Measurements from ENCODE around the gene TACR2.

Gene TACR2

DNA sequence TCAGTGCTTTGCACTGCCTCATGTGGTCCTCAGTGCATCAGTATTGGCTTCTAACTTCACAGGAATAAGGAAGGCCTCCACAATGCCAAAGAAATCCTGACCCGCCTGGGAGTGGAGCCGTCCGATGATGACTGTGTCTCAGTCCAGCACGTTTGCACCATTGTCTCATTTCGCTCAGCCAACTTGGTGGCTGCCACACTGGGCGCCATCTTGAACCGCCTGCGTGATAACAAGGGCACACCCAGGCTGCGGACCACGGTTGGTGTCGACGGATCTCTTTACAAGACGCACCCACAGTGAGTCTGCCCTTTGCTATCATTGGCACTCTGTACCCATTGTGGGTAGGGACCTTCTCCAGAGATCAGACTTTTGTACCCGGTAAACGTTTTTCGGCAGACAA is 36.9 kb downstream of the TACR2 start:
- H3K4me1 ChIP-seq (ENCODE audit: control insufficient read depth, insufficient read depth, low read length, poor library complexity, severe bottlenecking) = no peaks in the 10 kb centered on the region
- H3K36me3 ChIP-seq (ENCODE audit: control insufficient read depth, insufficient read depth, low read length) = peaks cover 83% of the 10 kb centered on the region
- no peak overlapping the region for H3K4me3 ChIP-seq (ENCODE audit: insufficient read depth, low read depth, low read length, poor library complexity, severe bottlenecking)
- no peaks in the 10 kb centered on the region for H3K9me3 ChIP-seq (ENCODE audit: control insufficient read depth, low read length)
- DNase-seq = no peak
- H3K27me3 ChIP-seq (replicated peaks; ENCODE audit: control insufficient read depth, insufficient read depth, low read length, poor library complexity, severe bottlenecking) = no peaks in the 10 kb centered on the region
- H3K27ac ChIP-seq (ENCODE audit: insufficient read depth, low read length, poor library complexity, severe bottlenecking) = no peak overlapping the region

DNA sequence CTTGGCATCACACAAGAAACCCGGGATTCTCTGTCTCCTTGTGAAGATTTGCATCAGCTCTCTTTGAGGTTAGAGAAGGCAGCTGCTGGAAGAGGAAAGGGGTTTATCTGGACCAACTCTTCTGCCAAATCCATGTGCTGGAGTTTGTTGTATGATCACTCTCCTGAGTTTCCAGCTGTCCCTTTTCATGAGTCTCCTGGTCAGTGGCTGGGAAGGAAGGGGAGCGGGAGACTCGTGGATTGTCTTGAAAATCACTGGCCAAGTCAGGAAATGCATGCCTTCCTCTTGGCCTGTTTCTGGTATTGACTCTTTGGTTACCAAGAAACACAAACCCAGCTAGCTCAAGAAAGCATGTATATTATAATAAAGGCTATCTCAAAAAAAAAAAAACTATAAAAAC is 38.8 kb downstream of the TACR2 start:
- Histone ChIP-seq H3K4me3 (ENCODE audit: insufficient read depth, low read depth, low read length, poor library complexity, severe bottlenecking) (no peak overlapping the region), H3K27me3 (replicated peaks; ENCODE audit: control insufficient read depth, insufficient read depth, low read length, poor library complexity, severe bottlenecking) (no peaks in the 10 kb centered on the region), H3K9me3 (ENCODE audit: control insufficient read depth, low read length) (no peaks in the 10 kb centered on the region), H3K27ac (ENCODE audit: insufficient read depth, low read length, poor library complexity, severe bottlenecking) (no peak overlapping the region), H3K4me1 (ENCODE audit: control insufficient read depth, insufficient read depth, low read length, poor library complexity, severe bottlenecking) (no peaks in the 10 kb centered on the region), H3K36me3 (ENCODE audit: control insufficient read depth, insufficient read depth, low read length) (peaks cover 83% of the 10 kb centered on the region)
- no peak for DNase-seq

DNA sequence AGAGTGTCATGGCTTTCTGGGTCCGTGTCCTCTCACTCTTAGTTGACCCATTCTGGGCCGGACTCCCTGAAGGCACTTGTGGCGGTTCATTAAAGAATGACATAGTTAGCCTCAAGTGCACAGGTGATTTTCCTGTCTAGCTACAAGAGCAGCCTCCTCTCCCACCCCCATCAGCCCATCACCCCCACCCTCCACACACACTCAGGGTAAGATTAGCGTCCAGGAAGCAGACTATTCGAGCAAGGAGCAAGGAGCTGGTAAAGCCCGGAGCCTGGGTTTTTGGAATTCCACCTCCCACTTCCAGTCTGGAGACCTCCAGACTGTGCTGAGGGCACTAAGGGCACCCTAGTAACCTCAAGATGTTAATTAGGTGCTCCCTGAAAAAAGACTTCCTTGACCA is 39.5 kb downstream of the TACR2 start:
- Histone ChIP-seq H3K27ac (ENCODE audit: insufficient read depth, low read length, poor library complexity, severe bottlenecking) (no peak overlapping the region), H3K27me3 (replicated peaks; ENCODE audit: control insufficient read depth, insufficient read depth, low read length, poor library complexity, severe bottlenecking) (no peaks in the 10 kb centered on the region), H3K4me3 (ENCODE audit: insufficient read depth, low read depth, low read length, poor library complexity, severe bottlenecking) (no peak overlapping the region), H3K4me1 (ENCODE audit: control insufficient read depth, insufficient read depth, low read length, poor library complexity, severe bottlenecking) (no peaks in the 10 kb centered on the region), H3K36me3 (ENCODE audit: control insufficient read depth, insufficient read depth, low read length) (peaks cover 80% of the 10 kb centered on the region), H3K9me3 (ENCODE audit: control insufficient read depth, low read length) (no peaks in the 10 kb centered on the region)
- DNase-seq = no peak

DNA sequence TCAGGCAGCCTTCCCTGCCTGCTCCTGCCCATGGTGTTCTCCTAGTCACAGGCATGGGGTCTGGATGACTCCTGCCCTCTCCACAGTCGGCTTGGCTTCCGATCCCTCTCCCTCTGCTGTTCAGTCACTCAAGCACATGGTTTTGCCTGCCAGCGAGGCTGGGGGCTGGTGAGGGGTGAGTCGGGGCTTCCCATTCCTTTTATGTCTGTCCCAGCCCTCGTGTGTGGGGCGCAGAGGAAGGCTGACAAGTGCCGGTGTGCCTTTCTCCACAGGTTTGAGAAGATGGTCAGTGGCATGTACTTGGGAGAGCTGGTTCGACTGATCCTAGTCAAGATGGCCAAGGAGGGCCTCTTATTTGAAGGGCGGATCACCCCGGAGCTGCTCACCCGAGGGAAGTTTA is 40.1 kb downstream of the TACR2 start:
- Histone ChIP-seq H3K27ac (ENCODE audit: insufficient read depth, low read length, poor library complexity, severe bottlenecking) (no peak overlapping the region), H3K36me3 (ENCODE audit: control insufficient read depth, insufficient read depth, low read length) (peaks cover 80% of the 10 kb centered on the region)

DNA sequence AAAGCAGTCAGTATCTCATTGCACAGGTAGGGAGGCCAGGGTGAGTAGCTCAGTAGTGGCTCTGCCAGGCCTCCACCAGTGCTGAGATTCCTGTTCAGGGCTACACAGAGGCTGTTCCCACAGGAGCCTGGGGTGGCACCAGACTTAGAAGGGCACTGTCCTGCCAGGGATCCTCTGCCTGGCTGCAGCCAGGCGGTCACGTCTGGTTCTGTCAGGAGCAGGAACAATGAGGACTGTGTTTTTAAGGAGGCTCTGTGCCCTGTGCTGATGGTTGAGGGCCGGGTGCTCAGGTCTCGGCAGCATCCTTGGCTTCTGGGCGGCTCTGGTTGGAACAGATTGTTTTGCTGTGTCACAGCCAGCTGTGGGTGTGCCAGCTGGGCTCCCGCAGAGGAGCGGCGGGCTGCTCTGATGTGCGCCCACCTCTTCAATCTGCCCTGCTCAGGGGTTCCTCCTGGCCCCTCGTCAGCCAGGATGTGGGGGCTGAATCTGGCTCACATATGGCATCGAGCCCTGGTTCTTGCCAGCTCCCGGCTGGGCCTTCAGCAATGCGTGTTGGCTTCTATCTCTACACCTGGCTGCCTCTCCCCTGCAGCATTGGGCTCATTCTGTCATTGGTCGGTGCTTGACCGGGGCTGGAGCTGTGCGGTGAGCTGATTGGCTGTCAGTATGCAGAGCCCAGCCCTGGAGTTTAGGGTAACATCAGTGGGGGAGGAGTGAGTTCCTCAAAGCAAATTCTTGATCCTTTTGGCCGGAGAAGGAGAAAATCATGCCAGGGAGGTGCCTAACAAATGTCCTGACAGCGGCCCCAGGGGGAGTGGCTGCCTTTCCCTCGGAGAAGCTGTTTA is 41.2 kb downstream of the TACR2 start:
- DNase-seq = no peak
- no peaks in the 10 kb centered on the region for H3K27me3 ChIP-seq (replicated peaks; ENCODE audit: control insufficient read depth, insufficient read depth, low read length, poor library complexity, severe bottlenecking)
- peak overlapping the region; percentile 22 for H3K27ac ChIP-seq (ENCODE audit: insufficient read depth, low read length, poor library complexity, severe bottlenecking)
- no peak overlapping the region for H3K4me3 ChIP-seq (ENCODE audit: insufficient read depth, low read depth, low read length, poor library complexity, severe bottlenecking)
- H3K4me1 ChIP-seq (ENCODE audit: control insufficient read depth, insufficient read depth, low read length, poor library complexity, severe bottlenecking) = no peaks in the 10 kb centered on the region
- H3K9me3 ChIP-seq (ENCODE audit: control insufficient read depth, low read length) = no peaks in the 10 kb centered on the region
- H3K36me3 ChIP-seq (ENCODE audit: control insufficient read depth, insufficient read depth, low read length) = peaks cover 79% of the 10 kb centered on the region

More for the DNA sequence above, 40.1 kb downstream of the TACR2 start:
- H3K27me3 ChIP-seq (replicated peaks; ENCODE audit: control insufficient read depth, insufficient read depth, low read length, poor library complexity, severe bottlenecking) = no peaks in the 10 kb centered on the region
- H3K4me3 ChIP-seq (ENCODE audit: insufficient read depth, low read depth, low read length, poor library complexity, severe bottlenecking) = no peak overlapping the region
- DNase-seq = no peak
- H3K9me3 ChIP-seq (ENCODE audit: control insufficient read depth, low read length) = no peaks in the 10 kb centered on the region
- no peaks in the 10 kb centered on the region for H3K4me1 ChIP-seq (ENCODE audit: control insufficient read depth, insufficient read depth, low read length, poor library complexity, severe bottlenecking)

DNA sequence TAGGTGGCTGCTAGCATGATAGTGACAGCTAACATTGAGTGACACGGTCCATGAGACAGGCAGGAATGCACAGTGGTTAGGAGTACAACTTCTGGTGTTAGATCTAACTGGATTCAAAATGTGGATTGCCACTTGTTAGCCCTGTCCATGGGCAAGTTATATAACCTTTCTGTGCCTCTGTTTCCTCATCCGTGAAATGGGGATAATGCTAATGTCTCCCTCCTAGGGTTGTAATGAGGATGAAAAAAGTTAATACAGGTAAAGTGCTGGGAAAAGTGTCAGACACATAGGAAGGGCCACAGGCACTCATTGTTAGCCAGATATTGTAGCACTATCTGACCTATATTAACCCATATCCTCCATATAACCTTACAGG is 41.8 kb downstream of the TACR2 start:
- Histone ChIP-seq H3K27ac (ENCODE audit: insufficient read depth, low read length, poor library complexity, severe bottlenecking) (peak overlapping the region; percentile 22), H3K27me3 (replicated peaks; ENCODE audit: control insufficient read depth, insufficient read depth, low read length, poor library complexity, severe bottlenecking) (no peaks in the 10 kb centered on the region), H3K9me3 (ENCODE audit: control insufficient read depth, low read length) (no peaks in the 10 kb centered on the region), H3K4me1 (ENCODE audit: control insufficient read depth, insufficient read depth, low read length, poor library complexity, severe bottlenecking) (no peaks in the 10 kb centered on the region), H3K36me3 (ENCODE audit: control insufficient read depth, insufficient read depth, low read length) (peaks cover 79% of the 10 kb centered on the region), H3K4me3 (ENCODE audit: insufficient read depth, low read depth, low read length, poor library complexity, severe bottlenecking) (no peak overlapping the region)
- no peak for DNase-seq

DNA sequence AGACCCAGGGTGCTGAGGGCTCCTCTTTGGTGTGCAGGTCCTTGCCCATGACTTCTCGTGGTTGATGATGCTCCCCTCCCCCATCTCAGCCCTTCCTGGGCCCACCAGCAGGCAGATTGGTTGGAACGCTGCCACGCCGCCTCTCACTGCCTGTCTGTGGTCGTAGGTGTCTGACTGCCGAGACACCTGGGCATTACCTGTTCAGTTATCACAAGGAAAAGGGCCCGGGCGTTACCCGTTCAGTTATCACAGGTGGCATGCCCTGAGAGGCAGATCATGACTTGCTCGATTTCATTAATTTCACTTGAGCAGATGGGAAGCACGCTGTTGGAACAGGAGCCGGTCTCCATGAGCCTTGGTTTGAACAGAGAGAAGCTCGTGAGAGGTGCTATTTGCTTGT is 42.5 kb downstream of the TACR2 start:
- Histone ChIP-seq H3K27me3 (replicated peaks; ENCODE audit: control insufficient read depth, insufficient read depth, low read length, poor library complexity, severe bottlenecking) (no peaks in the 10 kb centered on the region), H3K4me3 (ENCODE audit: insufficient read depth, low read depth, low read length, poor library complexity, severe bottlenecking) (no peak overlapping the region), H3K36me3 (ENCODE audit: control insufficient read depth, insufficient read depth, low read length) (peaks cover 79% of the 10 kb centered on the region), H3K27ac (ENCODE audit: insufficient read depth, low read length, poor library complexity, severe bottlenecking) (no peak overlapping the region), H3K4me1 (ENCODE audit: control insufficient read depth, insufficient read depth, low read length, poor library complexity, severe bottlenecking) (no peaks in the 10 kb centered on the region), H3K9me3 (ENCODE audit: control insufficient read depth, low read length) (no peaks in the 10 kb centered on the region)
- no peak for DNase-seq

DNA sequence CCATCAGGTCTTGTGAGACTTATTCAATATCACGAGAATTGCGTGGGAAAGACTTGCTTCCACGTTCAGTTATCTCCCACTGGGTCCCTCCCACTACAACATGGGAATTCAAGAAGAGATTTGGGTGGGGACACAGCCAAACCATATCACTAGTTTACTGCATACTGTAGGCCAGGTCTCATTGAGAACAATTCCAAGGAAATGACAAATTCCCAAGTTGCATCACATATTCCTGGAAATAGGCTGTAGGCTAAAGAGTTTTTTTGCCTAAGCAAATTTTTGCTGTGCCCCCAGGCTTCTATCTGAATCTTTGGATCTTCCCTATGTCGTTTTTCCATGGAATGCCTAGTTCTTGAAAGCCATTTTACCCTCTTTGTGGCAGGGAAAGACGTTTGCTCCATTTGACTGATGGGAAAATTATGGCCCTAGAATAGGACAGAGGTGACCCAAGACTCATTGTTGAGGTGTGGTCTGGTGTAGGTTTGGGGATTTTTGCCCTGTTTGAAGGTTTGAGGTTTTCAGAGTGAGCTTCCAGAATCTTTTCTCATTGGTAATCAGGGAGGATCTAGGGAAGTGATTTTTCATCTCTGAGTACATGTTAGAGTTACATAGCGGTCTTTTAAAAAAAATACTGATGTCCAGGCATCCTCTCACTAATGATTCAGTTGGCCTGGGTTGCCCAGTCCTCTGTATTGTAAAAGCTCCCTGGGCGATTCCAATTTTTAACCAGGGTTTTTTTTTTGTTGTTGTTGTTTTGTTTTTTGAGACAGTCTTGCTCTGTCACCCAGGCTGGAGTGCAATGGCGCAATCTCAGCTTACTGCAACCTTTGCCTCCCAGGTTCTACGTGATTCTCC is 44.4 kb downstream of the TACR2 start:
- H3K4me1 ChIP-seq (ENCODE audit: control insufficient read depth, insufficient read depth, low read length, poor library complexity, severe bottlenecking) = no peaks in the 10 kb centered on the region
- H3K9me3 ChIP-seq (ENCODE audit: control insufficient read depth, low read length) = no peaks in the 10 kb centered on the region
- H3K27me3 ChIP-seq (replicated peaks; ENCODE audit: control insufficient read depth, insufficient read depth, low read length, poor library complexity, severe bottlenecking) = no peaks in the 10 kb centered on the region
- no peak overlapping the region for H3K4me3 ChIP-seq (ENCODE audit: insufficient read depth, low read depth, low read length, poor library complexity, severe bottlenecking)
- DNase-seq = no peak
- peaks cover 83% of the 10 kb centered on the region for H3K36me3 ChIP-seq (ENCODE audit: control insufficient read depth, insufficient read depth, low read length)
- no peak overlapping the region for H3K27ac ChIP-seq (ENCODE audit: insufficient read depth, low read length, poor library complexity, severe bottlenecking)

DNA sequence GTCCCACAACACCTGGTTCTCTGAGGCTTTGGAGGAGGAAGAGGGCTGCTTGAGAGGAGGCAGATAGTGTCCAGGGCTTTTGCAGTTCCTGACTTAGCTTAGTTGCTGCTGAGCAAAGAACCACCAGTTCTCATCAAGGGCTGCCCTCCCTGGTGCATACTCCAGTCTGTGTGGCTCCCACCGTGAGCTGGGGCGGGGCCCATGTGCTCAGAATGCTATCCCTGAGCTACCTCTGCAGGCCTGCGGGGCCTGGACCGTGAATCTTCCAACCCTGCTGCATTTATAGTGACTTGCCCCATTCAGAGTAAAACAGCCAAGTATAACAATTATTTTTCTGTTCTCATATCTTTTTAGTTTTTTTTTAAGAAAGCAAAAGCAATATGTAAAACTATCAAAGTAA is 49.2 kb downstream of the TACR2 start:
- peaks cover 72% of the 10 kb centered on the region for H3K36me3 ChIP-seq (ENCODE audit: control insufficient read depth, insufficient read depth, low read length)

DNA sequence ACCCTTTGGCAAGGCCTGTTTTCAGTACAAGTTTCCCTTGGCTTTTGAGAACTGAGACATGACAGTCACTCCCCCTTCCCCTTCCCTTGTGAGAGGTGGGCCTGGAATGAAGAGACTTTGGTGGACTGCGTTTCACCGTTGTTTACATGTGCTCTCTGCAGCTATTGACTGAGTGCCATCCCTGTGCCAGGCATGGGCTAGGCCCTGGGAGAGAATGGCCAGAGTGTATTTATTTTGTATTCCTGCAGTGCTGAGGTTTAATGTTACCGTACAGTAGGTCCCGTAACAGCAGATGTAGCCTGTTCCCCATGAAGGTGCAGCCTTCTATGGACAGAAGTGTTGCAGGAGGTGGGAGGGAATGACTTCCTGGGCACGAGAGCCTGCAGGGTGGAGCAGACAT is 50.0 kb downstream of the TACR2 start:
- Histone ChIP-seq H3K4me1 (ENCODE audit: control insufficient read depth, insufficient read depth, low read length, poor library complexity, severe bottlenecking) (peaks cover 13% of the 10 kb centered on the region), H3K36me3 (ENCODE audit: control insufficient read depth, insufficient read depth, low read length) (peaks cover 65% of the 10 kb centered on the region), H3K9me3 (ENCODE audit: control insufficient read depth, low read length) (no peaks in the 10 kb centered on the region), H3K4me3 (ENCODE audit: insufficient read depth, low read depth, low read length, poor library complexity, severe bottlenecking) (no peak overlapping the region), H3K27me3 (replicated peaks; ENCODE audit: control insufficient read depth, insufficient read depth, low read length, poor library complexity, severe bottlenecking) (no peaks in the 10 kb centered on the region), H3K27ac (ENCODE audit: insufficient read depth, low read length, poor library complexity, severe bottlenecking) (no peak overlapping the region)
- DNase-seq = no peak

More for the DNA sequence above, 49.2 kb downstream of the TACR2 start:
- Histone ChIP-seq H3K4me1 (ENCODE audit: control insufficient read depth, insufficient read depth, low read length, poor library complexity, severe bottlenecking) (peaks cover 5% of the 10 kb centered on the region), H3K27ac (ENCODE audit: insufficient read depth, low read length, poor library complexity, severe bottlenecking) (peak overlapping the region; percentile 5), H3K9me3 (ENCODE audit: control insufficient read depth, low read length) (no peaks in the 10 kb centered on the region), H3K4me3 (ENCODE audit: insufficient read depth, low read depth, low read length, poor library complexity, severe bottlenecking) (no peak overlapping the region), H3K27me3 (replicated peaks; ENCODE audit: control insufficient read depth, insufficient read depth, low read length, poor library complexity, severe bottlenecking) (no peaks in the 10 kb centered on the region)
- no peak for DNase-seq
